Measurements from ENCODE around the gene EIF6. TPM values are rescaled to one million over a fixed set of nuclear protein-coding genes. Genes with fewer than 3 reads are reported as not detected.

EIF6 gene
- total RNA-seq, 2 donors from 2014 or later = 23.3 to 35.6 TPM

- H3K27ac ChIP-seq = no peak overlapping the region
- H3K36me3 ChIP-seq (replicated peaks in 1 of 2; ENCODE audit: insufficient read depth in 1 of 2, low read depth in 2 of 2) = no peaks in the 10 kb centered on the region
- 77 to 79% methylated on average over 14 to 19 of the region's 19 CpGs for WGBS, 2 donors
- intact Hi-C loops (cut with DNase I) = loop anchor here (10.0 kb wide), 1 partner anchor 141 kb away; the partner anchor contains the start of gene GDF5
- H3K9me3 ChIP-seq = no peaks in the 10 kb centered on the region
- no peak for ATAC-seq
- H3K27me3 ChIP-seq = peaks cover 0 to 3% of the 10 kb centered on the region in 2 donors
- H3K4me3 ChIP-seq = no peak overlapping the region
- no peak for DNase-seq
- TF ChIP-seq POLR2A (IDR thresholded peaks at IDR 0.05) = no peak
- no peak for TF ChIP-seq CTCF (IDR thresholded peaks at IDR 0.05)
- no peaks in the 10 kb centered on the region for H3K4me1 ChIP-seq
Measured at GRCh38 chr20:35293303-35294292, 9.0 kb upstream of the EIF6 start.

- no peak for ATAC-seq
- H3K27ac ChIP-seq = no peak overlapping the region
- 57 to 62% methylated on average over 22 to 23 of the region's 23 CpGs for WGBS, 2 donors
- DNase-seq = no peak
- H3K9me3 ChIP-seq = no peaks in the 10 kb centered on the region
- TF ChIP-seq CTCF (IDR thresholded peaks at IDR 0.05) (no peak), POLR2A (IDR thresholded peaks at IDR 0.05) (no peak)
- H3K36me3 ChIP-seq (replicated peaks in 1 of 2; ENCODE audit: insufficient read depth in 1 of 2, low read depth in 2 of 2) = no peaks in the 10 kb centered on the region
- intact Hi-C loops (cut with DNase I) = loop anchor here (10.0 kb wide), 1 partner anchor 142 kb away; the partner anchor contains the start of gene GDF5
- no peak overlapping the region for H3K4me3 ChIP-seq
- no peaks in the 10 kb centered on the region for H3K4me1 ChIP-seq
- H3K27me3 ChIP-seq = peaks cover 0 to 3% of the 10 kb centered on the region in 2 donors
Measured at GRCh38 chr20:35292504-35293285, 8.1 kb upstream of the EIF6 start.

DNA sequence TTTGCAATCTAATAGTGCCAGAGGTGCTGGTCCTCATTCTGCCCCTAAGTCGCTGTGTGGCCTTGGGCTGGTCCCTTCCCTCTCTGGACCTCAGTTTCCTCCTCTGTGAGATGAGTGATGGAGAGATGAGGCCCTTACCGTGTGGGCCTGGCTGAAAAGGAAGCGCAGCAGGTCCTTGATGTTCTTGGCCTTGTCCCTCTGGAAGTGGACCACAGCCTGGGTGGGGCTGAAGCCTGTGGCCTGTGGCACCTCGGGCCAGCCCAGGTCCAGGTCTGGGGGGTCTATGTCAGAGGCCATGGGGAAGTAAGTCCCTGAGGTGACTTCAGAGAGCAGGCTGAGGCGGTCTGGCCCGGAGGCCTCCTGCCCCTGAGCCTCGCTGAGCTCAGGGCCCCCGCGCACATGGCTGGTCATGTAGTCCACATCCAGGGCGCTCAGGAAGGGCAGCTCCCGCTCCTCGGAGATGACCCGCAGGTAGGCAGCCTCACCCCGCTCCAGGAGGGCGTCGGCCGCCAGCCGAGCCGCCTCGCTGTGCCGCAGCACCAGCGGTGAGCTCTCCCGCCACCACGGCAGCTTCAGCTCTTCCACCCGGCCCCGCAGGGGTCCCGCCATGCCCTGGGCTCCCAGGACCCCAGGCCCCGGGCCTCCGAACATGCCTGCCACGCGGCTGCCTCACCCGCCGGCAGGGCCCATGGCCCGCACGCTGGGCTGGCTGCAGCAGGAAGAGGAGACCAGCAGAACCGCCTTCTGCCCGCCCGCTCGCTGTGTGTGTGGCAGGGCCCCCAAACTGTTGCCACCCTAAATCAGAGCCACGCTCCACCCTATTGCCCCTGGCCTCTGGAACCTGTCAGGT lies 7.3 kb upstream of the EIF6 start, which contains the start of gene FAM83C:
Gene FAM83C (minus strand): TSS at position 772 of the 850 bp plus-strand sequence. CDS start 121 bp downstream, at position 651.
- Histone ChIP-seq H3K27me3 (peaks cover 0 to 3% of the 10 kb centered on the region in 2 donors), H3K27ac (no peak within 1 kb of the TSS), H3K36me3 (replicated peaks in 1 of 2; ENCODE audit: insufficient read depth in 1 of 2, low read depth in 2 of 2) (no peaks in the 10 kb centered on the region), H3K4me1 (no peaks in the 10 kb centered on the region), H3K4me3 (no peak within 1 kb of the TSS), H3K9me3 (no peaks in the 10 kb centered on the region)
- ATAC-seq (no peak), DNase-seq (no peak)
- intact Hi-C loops (cut with DNase I) = loop anchor here (10.0 kb wide), 1 partner anchor 143 kb away; the partner anchor contains the start of gene GDF5
- no peak for TF ChIP-seq POLR2A (IDR thresholded peaks at IDR 0.05)
- no peak for TF ChIP-seq CTCF (IDR thresholded peaks at IDR 0.05)
- WGBS, 2 donors = 74 to 79% methylated on average over 11 to 26 of the region's 40 CpGs

GRCh38 chr20:35290887-35291417 lies 6.4 kb upstream of the EIF6 start:
- H3K9me3 ChIP-seq = no peaks in the 10 kb centered on the region
- ATAC-seq = no peak
- no peak for DNase-seq
- H3K4me3 ChIP-seq = no peak overlapping the region
- H3K27me3 ChIP-seq = peaks cover 0 to 3% of the 10 kb centered on the region in 2 donors
- TF ChIP-seq CTCF (IDR thresholded peaks at IDR 0.05) (no peak), POLR2A (IDR thresholded peaks at IDR 0.05) (no peak)
- 82 to 88% methylated on average over 6 to 7 of the region's 7 CpGs for WGBS, 2 donors
- no peaks in the 10 kb centered on the region for H3K36me3 ChIP-seq (replicated peaks in 1 of 2; ENCODE audit: insufficient read depth in 1 of 2, low read depth in 2 of 2)
- H3K27ac ChIP-seq = no peak overlapping the region
- no peaks in the 10 kb centered on the region for H3K4me1 ChIP-seq
- intact Hi-C loops (cut with DNase I) = loop anchor here (10.0 kb wide), 1 partner anchor 144 kb away; the partner anchor contains the start of gene GDF5

Data from body of pancreas (tissue), 4 donors.